SK-MEL-5 (cell line): ENCODE results near the gene SMIM41. TPM values are rescaled to one million over a fixed set of nuclear protein-coding genes. Genes with fewer than 3 reads are reported as not detected.

Source experiments
- DNase-seq: peaks from one replicate; pipeline ENCODE4 v3.0.0-alpha.2; 2016; ENCODE audit warnings: low read depth, low spot score
- in situ Hi-C: cut with HindIII; loops from 2 replicates; pipeline ENCODE4 v1.10.0; 2016; ENCODE audit warnings: low sequenced_read_pairs, high pct_unique_total_duplicates, low pct_unique_long_range_greater_than_20kb
- total RNA-seq: library from RNA; depleted of rRNA; stranded (reverse); fragments of >200 nt; shearing (Covaris generic); gene quantifications from 2 replicates; pipeline ENCODE4 v1.2.3, GENCODE V29; 2014

The SMIM41 gene
- total RNA-seq, 1 experiment from 2014 or later: not detected

DNA sequence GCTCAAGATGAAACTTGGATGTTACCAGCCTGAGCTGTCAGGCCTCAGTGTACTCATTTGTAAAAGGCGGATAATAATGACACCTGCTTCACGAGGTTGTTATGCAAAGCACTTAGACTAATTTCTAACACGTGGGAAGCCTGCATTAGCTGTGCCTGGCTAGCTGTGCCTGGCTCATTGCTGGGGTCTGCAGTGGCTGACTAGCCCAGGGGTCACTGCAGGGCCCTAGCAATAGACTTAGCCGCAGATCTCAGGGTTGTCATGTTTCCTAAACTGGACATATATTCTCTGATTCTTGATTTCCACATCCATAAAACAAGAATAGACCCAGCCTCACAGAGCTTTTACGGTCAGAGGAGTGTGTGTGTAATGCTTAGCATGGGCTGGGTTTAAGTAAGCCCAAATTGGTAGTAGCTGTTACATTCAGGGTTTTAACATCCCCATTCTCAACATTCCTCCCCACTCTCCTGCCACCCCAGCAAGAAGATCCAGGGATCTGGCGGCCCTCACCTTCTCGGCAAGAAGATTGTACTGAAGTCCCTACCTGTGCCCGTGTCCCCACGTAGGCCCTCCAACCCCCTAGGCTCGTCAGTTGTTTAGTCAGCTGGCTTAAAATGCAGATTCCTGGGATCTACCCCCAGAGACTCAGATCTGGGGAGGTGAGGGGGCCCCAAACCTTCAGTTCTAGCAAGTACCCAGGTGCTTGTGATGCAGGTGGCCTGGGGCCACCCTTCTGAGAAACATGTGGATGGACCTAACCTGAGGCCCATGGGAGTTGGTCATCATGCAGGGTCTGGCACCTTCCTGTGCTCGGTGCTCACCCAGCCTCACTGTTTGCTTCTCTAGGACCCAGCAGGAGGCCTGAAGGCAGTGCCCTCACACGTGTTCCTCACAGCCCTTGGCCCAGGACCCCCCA lies 19.7 kb upstream of the SMIM41 start:
- in situ Hi-C loops: no loop called here
- DNase-seq: no peak

DNA sequence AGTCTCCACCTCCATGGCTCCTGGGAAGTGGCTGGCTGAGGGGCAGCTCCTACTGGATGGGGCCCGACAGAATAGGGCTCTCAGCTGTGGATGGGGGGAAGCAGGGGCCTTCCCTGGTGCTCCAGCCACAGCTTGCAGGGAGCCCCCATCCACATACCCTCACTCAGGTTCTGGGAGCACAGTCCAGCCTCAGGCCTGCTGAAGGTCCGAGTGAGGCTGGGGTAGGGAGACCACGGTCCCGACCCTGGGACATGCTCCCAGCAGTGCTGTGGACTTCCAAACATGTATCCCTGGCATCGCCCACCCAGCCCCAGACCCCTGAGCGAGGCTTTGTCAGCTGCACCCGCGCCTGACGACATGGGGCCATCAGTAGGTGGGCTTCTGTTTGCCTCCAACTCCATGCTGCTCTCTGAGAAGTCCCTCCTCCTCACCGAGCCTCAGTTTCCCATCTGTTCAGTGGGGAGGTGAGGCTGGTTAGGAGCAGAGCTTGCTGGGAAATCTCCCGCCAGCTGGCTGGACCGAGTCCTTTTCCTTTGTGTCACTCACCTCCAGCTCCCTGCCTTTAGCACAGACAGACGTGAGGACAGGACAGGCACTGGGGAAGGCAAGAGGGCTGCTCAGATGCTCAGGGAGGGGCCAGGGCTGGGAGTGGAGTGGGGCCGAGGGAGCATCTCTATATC lies 18.9 kb upstream of the SMIM41 start:
- DNase-seq: no peak
- in situ Hi-C loops: no loop called here

DNA sequence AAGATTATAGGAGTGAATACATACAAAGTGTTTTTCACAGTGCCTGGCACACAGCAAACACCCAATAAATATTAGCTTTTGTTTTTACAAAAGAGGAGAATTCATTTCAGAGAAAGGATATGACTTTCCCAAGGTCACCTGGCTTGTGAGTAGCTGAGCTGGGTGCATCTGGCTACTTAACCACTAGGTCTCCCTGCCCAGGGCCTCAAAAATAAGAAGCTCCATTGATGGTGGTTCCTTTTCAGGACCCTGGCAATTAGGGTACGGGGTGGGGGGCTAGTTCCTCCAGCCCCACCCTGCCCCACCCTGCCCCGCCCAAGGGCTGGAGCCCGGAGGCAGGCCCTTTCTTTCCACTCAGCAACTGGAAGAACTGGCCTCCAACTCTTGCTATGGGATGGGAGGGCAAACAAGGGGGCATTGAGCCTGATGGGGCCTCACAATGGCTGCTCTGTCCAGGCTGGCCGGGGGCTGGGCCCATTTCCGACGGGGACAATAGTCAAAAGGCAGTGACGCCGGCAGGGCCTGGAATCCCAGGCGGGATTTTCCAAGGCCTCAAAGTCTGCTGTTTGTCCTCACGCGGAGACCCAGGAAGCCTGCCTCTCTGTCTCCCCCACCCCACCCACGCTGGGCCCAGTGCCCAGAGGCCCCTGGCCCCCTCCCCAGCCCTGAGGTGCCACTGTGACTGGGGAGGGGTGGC lies 17.9 kb upstream of the SMIM41 start:
- in situ Hi-C loops: no loop called here

DNA sequence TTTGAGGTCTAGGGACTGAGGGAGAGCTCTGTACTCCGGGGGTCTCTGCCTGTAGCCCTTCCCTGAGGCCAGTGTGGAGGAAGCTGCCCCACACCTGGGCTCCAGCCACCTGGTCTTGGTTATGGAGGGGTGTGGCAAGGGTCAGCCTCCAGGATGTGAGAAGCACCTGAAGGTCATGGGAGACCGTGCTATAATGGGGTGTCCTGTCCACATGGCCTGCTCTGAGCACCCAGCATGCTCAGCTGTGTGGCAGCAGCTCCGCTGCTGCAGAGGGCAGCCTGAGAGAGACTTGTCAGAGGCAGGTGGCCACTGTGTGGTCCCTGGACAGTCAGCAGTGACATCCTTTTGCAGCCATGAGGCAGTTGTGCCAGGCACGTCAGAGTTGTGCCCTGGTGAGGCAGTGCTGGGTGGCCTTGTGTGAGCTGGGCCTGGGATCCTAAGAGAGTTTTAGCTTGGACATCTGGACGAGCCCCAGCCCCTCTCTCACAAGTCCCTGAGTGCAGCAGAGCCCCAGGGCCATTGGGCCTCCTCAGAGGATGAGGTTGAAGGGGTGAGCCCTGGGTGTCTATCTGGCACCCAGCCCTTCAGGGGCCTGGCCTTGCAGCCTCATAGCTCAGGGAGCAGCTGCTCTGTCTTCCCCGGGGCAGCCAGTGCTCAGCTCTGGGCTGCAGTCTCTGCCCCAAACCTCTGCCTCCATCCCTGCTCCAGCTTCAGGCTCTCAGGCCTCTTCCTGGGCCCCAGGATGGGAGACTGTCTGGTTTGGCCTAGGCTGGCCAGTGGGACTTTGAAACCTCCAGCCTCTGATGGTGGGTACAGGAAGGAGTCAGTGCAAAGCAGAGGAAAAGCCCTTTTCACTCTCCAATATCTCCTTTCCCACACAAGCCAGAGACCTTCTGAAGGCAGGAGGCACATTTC lies 17.1 kb upstream of the SMIM41 start:
- in situ Hi-C loops: no loop called here
- no peak for DNase-seq

More for the DNA sequence above, 17.9 kb upstream of the SMIM41 start:
- peak; percentile 97 for DNase-seq

DNA sequence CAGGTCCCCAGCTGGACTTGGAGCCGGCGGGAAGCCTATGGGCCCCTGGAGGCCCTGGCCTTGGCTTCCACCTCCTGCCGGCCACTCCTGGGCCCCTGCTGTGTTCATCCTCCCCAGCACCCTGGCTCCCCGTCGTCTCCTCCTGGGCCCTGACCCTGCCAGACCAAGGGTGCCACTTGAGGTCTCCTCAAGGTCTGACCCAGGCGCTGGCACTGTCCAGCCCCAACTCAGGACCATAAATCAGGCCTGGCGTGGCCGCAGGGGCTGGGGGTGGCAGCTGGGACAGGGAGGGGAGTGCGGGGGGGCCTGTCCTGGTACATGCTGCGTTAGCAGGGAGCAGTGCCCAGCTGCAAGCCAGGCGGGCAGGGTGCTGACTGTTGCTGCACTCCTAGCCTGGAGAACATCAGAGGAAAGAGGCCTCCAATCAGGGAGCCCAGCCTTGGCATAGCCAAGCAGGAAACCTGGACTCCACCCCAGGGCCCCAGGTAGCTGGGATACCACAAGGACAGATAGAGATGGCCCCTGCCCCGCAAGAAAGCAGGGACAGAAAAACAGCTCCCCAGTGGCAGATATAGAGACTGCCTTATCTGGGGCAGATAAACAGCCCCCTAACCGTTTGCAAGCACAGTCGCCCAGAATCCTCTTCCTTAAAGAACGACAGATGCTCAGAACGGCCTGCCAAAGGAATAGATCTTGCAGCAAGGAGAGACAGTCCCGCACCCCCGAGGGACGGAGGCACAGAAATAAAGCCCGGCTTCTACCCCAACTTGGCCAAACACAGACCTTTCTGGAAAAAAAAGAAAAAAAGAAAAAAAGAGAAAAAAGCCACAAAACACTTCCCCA lies 16.2 kb upstream of the SMIM41 start:
- no peak for DNase-seq
- in situ Hi-C loops: no loop called here

DNA sequence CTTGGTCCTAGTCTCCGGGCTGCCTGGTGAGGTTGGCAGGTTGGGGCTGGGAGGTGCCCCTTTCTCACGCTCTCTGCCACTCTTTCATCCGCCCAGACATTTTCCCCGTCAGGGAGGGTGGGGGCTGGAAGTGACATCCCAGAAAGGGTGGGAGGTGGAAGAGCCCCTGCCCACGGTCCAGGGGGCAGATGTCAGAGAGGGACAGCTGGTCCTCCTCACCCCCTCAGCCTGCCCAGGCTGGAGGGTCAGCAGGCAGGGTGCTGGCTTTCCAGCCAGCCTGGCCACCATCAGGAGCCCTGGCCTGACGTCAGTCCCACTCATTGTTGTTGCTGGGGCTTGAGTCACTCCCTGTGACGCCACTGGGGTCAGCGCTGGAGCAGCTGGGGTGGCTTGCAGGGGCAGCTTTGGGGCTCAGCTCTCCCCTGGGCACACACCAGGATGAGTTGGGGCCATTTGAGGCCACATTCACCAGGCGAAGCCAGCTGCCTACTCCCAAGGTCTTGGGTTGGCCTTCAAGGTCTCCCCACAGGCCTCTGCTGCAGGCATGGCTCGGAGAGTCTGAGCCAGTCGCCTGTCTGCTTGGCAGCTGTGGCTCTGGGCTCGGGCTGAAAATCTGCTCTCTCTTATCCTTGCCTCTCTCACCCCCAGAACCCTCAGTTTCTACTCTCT lies 15.4 kb upstream of the SMIM41 start:
- no peak for DNase-seq
- in situ Hi-C loops: no loop called here

DNA sequence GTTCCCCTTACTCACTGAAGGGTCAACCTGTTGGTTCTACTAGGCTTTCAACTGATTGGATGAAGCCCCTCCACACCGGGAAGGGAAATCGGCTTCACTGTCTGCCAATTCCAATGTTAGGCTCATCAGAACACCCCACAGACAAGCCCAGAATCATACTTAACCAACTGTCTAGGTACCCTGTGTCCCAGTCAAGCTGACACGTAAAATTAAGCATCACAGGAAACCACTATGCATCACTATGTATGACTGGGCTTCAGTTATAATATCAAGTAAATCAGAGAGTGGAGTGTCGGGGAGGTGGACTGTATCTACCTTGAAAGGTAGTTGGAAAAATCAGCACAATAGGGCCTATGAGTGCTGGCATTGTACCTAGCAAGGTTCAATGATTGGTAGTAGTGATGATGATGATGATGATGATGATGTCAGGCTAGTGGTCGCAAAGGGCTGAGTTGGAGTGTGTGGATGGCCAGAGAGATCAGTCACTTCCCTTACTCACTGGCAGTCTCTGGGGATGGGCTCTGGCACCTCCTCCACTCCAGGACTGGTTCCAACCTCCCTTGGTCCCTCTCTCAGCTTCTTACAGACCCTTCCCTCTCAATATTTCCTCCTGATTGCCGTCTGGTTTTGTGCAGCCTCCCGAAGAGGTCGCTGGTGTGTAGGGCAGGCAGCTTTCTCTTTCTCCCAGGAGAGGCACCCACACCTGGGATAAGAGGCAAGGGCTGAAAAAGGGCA lies 13.0 kb upstream of the SMIM41 start:
- in situ Hi-C loops: no loop called here
- no peak for DNase-seq

DNA sequence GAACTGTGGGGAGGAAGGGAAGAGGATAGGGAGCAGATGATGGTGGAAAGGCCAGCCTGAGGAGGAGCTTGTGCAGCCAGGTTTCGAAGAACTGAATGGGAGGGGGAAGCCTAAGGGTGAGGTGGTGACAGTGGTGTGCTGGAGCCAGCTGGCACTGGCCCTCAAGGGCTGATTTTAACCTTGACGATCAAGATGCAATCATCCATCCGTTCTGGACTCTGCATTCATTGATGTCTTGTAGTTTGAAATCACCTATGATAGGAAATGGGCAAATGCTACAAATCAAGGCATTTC lies 12.5 kb upstream of the SMIM41 start:
- in situ Hi-C loops: no loop called here
- DNase-seq: no peak

DNA sequence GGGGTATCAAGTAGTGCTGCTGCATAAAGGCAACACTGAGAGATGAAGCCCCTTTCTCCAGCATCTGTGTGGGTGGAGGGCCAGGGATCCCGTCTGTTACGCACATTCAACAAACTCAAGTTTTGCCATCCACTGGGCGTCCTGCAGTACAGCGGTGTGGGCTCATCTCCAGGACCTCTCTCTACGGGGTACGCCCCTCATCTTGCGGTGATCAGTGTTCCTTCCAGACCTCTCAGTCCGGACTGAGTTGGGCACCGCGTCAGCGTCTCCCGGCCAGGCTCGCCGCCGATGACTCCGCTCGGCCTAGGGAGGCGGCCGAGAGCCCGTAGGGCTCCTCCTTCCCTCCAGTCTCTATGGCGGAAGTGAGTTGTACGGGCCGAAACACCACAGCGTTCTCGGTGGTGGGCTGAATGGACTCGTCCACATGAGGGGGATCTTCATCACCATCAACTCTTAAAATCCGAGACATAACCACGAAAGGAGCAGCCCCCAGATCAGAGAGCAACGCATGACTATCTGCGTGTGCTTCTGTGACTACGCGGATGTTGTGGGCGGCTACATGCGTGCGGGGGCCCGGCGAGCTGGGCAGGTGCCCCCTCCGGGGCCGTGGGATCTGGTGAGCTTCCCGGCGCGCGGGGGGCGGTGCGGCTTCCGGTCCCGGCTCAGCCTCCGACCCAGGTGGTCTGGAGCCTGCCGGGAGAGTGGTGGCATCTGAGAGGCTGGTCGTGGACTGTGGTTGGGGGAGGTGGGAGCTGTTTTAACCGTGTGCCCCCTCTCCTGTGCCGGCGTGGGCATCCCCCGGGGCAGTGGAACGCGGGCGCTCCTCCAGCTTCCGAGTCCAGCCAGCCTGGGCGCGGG lies 9.9 kb upstream of the SMIM41 start, which contains the start of gene ATG101:
Gene ATG101 (plus strand): TSS at position 652 of the 858 bp plus-strand sequence. CDS start 3,673 bp downstream, outside the sequence.
- in situ Hi-C loops: no loop called here
- DNase-seq: peak; percentile 96

DNA sequence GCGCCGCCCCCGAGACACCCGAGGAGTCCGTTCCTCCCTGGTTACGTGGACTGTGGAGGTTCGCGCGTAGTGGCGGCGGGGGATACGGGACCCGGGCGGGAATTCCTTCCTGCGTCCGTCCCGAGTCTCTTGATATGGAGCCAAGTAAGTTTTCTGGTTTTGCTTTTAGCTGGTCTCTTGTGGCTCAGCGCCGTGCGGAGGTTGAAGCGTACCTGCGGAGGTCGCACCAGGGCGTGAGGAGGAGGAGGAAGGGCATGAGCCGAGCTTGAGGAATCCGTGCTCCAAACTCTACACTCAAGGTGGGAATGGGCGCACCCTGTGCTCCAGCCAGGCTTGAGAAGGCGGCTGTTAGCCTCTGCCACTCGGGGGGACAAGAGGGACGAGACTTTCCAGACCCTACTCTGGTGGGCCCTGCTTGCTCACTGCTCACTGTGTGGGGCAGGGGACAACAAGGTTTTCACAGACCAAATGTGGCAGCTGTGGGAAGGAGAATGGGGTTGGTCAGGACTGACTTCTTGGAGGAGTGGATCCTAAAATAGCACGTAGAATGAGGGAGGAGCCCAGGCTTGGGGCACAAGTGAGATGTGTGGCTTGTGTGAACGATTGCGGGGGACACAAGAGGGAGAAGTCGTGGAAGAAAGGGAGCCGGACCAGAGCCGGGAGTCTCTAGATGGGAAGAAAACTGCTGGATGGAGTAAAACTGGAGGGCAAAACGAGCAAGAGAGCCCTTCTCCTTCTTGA lies 9.1 kb upstream of the SMIM41 start:
- DNase-seq: no peak
- in situ Hi-C loops: no loop called here

DNA sequence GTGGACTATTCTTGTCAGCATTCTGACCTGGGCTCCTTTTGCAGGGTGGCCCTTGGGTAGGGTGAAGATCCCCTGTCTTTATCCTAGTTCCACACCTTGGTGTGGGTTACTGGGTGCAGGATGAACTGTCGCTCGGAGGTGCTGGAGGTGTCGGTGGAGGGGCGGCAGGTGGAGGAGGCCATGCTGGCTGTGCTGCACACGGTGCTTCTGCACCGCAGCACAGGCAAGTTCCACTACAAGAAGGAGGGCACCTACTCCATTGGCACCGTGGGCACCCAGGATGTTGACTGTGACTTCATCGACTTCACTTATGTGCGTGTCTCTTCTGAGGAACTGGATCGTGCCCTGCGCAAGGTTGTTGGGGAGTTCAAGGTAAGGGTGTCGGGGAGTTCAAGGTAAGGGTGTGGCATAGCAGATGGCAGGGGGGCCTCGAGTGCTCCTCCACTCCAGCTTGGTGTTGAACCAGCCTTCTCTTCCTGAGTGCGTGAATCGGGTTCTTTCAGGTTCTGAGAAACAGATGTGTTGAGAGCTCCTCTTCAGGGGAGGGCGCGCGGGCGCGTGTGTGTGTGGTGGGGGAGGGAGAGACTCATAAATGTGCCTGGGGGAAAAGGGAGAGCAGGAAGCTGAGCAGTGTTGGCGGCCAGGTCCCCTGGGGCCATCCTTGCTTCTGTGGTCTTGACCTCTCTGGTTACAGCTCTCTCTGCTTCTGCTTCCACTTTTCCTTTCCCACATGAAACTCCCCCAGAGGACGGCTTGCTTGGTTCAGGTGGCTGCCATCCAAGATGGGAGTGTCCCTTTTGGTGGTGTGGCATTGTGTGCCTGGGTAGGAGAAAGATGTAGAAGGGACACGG lies 5.7 kb upstream of the SMIM41 start:
- DNase-seq: no peak
- in situ Hi-C loops: no loop called here

DNA sequence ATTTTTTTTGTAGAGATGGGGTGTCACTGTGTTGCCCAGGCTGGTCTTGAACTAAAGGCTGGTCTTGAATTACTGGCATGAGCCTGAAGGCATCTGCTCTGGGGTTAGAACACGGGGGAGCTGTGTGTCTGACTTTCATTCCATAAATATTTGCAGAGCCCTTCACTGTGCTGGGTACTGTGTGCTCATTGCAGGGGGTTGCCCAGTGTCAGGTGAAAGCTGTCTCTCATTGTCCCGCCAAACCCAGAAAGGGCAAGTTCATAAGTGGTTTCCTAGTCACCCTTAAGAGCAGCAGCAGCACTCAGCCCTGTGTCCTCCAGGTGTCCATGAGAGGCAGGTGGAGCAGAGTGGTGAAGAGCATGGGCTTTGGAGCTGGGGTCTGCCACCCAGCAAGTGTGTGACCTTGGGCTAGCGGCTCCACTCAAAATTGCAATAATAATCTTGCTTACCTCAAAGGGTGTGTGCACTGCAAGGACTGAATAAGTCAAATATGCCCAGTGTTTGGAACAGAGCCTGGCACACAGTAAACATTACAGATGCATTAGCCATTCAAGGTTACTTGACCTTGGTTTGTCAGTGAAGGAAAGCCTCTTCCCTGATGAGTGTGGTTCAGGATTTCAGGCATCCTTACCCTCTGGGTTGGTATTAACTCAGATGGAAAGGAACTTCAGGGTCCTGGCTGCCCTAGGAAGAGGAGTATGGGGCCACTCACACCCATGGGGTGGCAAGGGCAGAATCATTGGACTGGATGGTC lies 4.4 kb upstream of the SMIM41 start:
- no peak for DNase-seq
- in situ Hi-C loops: no loop called here

DNA sequence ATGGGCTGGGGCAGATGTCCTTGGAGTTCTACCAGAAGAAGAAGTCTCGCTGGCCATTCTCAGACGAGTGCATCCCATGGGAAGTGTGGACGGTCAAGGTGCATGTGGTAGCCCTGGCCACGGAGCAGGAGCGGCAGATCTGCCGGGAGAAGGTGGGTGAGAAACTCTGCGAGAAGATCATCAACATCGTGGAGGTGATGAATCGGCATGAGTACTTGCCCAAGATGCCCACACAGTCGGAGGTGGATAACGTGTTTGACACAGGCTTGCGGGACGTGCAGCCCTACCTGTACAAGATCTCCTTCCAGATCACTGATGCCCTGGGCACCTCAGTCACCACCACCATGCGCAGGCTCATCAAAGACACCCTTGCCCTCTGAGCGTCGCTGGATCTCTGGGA lies 2.7 kb upstream of the SMIM41 start:
- in situ Hi-C loops: no loop called here
- no peak for DNase-seq
